K562 (cell line): ENCODE results near the gene DYNLT2. TPM values are rescaled to one million over a fixed set of nuclear protein-coding genes. Genes with fewer than 3 reads are reported as not detected.
A peak's percentile ranks its signal among the peaks of the same experiment; 100 is the strongest.

Experiments
- BCOR ChIP-seq: fragments of 450-650 bp; IDR thresholded peaks from 2 replicates; pipeline ENCODE4 v1.6.1; 2016
- CBX5 ChIP-seq: IDR thresholded peaks from 2 replicates; pipeline ENCODE4 v1.6.1; 2014; ENCODE audit warnings: low read depth, borderline replicate concordance
- CC2D1A ChIP-seq: fragments of 450-650 bp; IDR thresholded peaks from 2 replicates; pipeline ENCODE4 v1.6.1; 2017; ENCODE audit warnings: mild to moderate bottlenecking
- CCNT2 ChIP-seq: IDR thresholded peaks from 2 replicates; pipeline ENCODE4 v1.6.1; 2011; ENCODE audit warnings: borderline replicate concordance, low read depth, mild to moderate bottlenecking, moderate library complexity, mixed read lengths, low read length; ENCODE audit not compliant: insufficient read length; ENCODE audit errors: extremely low read depth
- CXXC5 ChIP-seq: fragments of 250-450 bp; sonication (Bioruptor Pico); IDR thresholded peaks from 2 replicates; pipeline ENCODE4 v1.8.0; 2022; ENCODE audit warnings: inconsistent platforms, mild to moderate bottlenecking, moderate library complexity
- E2F3 ChIP-seq: fragments of 250-450 bp; sonication (Bioruptor Pico); IDR thresholded peaks from 2 replicates; pipeline ENCODE4 v1.4.0; 2020; ENCODE audit warnings: mild to moderate bottlenecking
- FOXJ3 ChIP-seq: sonication (generic); formaldehyde crosslinking; IDR thresholded peaks from 2 replicates; pipeline ENCODE4 v1.4.0; 2020; ENCODE audit warnings: mild to moderate bottlenecking, missing genetic modification reagents
- GABPB1 ChIP-seq: sonication (generic); formaldehyde crosslinking; IDR thresholded peaks from 2 replicates; pipeline ENCODE4 v1.8.0; 2022; ENCODE audit warnings: mild to moderate bottlenecking, missing genetic modification reagents
- GATAD2B ChIP-seq: fragments of 450-650 bp; IDR thresholded peaks from 2 replicates; pipeline ENCODE4 v1.6.1; 2017; ENCODE audit warnings: mild to moderate bottlenecking, borderline replicate concordance
- L3MBTL2 ChIP-seq: fragments of 450-650 bp; IDR thresholded peaks from 2 replicates; pipeline ENCODE4 v1.6.1; 2016; ENCODE audit warnings: mild to moderate bottlenecking, moderate library complexity
- RAD21 ChIP-seq, 2 experiments: fragments of 250-450 bp in 1 of 2; fragments of 450-650 bp in 1 of 2; sonication (Bioruptor Pico) in 1 of 2; formaldehyde crosslinking in 1 of 2; IDR thresholded peaks in 1 of 2; conservative IDR thresholded peaks in 1 of 2; 2 replicates each; pipeline versions ENCODE4 v1.4.0 to v1.8.0; 2020 to 2022; ENCODE audit warnings: mild to moderate bottlenecking in 2 of 2, moderate library complexity in 1 of 2
- SMC3 ChIP-seq: conservative IDR thresholded peaks from 2 replicates; pipeline ENCODE4 v1.6.1; 2011; ENCODE audit warnings: low read depth, low read length, improper control_type of control experiment; ENCODE audit not compliant: insufficient read depth
- TCF3 ChIP-seq: sonication (generic); formaldehyde crosslinking; IDR thresholded peaks from 2 replicates; pipeline ENCODE4 v1.4.0; 2020; ENCODE audit warnings: mild to moderate bottlenecking, missing genetic modification reagents
- THAP12 ChIP-seq: fragments of 250-450 bp; sonication (Bioruptor Pico); IDR thresholded peaks from 2 replicates; pipeline ENCODE4 v1.9.0; 2021; ENCODE audit warnings: mild to moderate bottlenecking, inconsistent platforms
- ZNF57 ChIP-seq: fragments of 450-650 bp; formaldehyde crosslinking; IDR thresholded peaks from 2 replicates; pipeline ENCODE4 v1.4.0; 2020; ENCODE audit warnings: mild to moderate bottlenecking, moderate library complexity
- polyA plus RNA-seq, 8 experiments: library from polyadenylated mRNA; depleted of rRNA in 4 of 8; stranded (reverse) in 5 of 8; unstranded in 3 of 8; fragments of >200 nt; fragmentation: Nextera tagmentation in 2 of 8; fragmentation: Illumina TruSeq in 1 of 8; extraction: Ambion mirVana in 2 of 8; extraction: Trizol in 1 of 8; gene quantifications; 2 replicates each; pipeline versions ENCODE4 v1.2.1 to v1.2.3, GENCODE V29; 2011 to 2014; ENCODE audit warnings: inconsistent platforms in 1 of 8, missing spikeins in 1 of 8
- total RNA-seq, 7 experiments: library from RNA; depleted of rRNA in 6 of 7; stranded (reverse); fragments of >200 nt in 6 of 7; fragmentation: Illumina TruSeq in 2 of 7; extraction: Trizol in 2 of 7; gene quantifications; 2 replicates each; pipeline versions ENCODE4 v1.2.1 to v1.2.3, GENCODE V29; 2011 to 2021; ENCODE audit warnings: low replicate concordance in 1 of 7
- TF ChIP-seq, protein P1 (sequence below): sonication (generic); formaldehyde crosslinking; IDR thresholded peaks from 2 replicates; pipeline ENCODE4 v1.8.1; 2023; ENCODE audit warnings: mild to moderate bottlenecking, missing genetic modification reagents
- TF ChIP-seq, protein P2 (sequence below): sonication (generic); formaldehyde crosslinking; IDR thresholded peaks from 2 replicates; pipeline ENCODE4 v1.8.0; 2022; ENCODE audit warnings: missing genetic modification reagents, mild to moderate bottlenecking, borderline replicate concordance
- TF ChIP-seq, protein P3 (sequence below): fragments of 250-450 bp; sonication (Bioruptor Pico); IDR thresholded peaks from 2 replicates; pipeline ENCODE4 v1.4.0; 2020

Gene DYNLT2
- total and polyA plus RNA-seq, 9 of the 15 experiments (the other 6 are each of a cell fraction or from before 2014, with no cell fraction given): 2.0 to 12.8 (median 6.3) TPM

DNA sequence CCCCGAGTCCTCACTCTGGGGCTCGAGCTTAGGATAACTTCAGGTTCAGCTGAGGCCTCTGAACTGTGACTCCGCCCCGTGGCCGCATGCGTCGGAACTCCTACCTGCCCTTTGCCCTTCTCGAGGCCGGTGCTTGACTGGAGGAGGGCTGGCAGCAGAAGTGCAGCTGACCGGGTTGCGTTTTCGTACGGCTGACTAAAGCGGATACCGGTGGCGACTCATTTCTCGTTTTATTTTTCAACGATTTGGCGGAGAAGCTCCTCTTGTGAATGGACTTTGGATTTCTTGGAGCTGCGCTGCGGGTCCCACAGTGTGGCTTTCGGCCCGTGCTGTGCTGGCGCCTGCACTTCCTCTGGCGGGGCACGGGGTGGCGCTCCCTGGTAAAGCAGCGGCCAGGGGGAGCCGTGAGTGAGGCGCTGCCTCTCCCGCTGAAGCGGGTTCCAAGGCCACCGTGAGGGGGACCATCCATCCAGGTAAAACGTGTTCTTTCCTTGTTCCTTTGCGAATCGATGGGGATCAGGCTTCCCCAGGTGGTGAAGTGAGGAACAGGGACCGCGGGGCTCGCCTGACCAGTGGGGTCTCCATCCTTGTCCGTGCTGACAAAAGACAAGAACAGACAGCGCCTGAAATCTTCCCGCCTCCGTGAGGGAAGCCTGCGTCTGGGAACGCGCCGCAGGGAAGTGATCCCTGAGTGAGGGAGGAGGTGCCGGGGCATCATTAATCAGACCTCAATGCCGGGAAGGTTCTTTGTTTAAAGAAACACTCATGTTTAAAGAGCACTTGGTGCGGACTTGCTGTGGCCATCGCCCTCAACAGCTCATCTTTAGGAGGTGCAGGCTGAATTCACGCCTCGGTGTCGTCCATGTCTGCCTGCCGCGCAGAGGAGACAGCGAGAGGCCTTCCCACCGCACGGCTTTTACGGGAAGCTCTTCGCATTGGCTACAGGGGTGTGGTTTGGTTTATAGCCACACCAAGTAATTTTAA, 38.9 kb upstream of the DYNLT2 start (continued):
- TF ChIP-seq THAP12 (0 out of 2 replicates have a peak, but pooled peaks have one; percentile 32), ZNF57 (CRISPR knock-in tag) (no peak), CCNT2 (peak; percentile 17), E2F3 (CRISPR knock-in tag) (peak; percentile 64; the same call in 1 of the 2 replicates), CC2D1A (peak; percentile 54; the same call in 1 of the 2 replicates), RAD21 (CRISPR knock-in tag; conservative IDR thresholded peaks at IDR 0.05 in 1 of 2, IDR thresholded peaks at IDR 0.05 in 1 of 2) (peak; percentile 88 to 93), GATAD2B (no peak), CXXC5 (CRISPR knock-in tag) (peak; percentile 52; the same call in 1 of the 2 replicates), SMC3 (peak; percentile 94), FOXJ3 (no peak), CBX5 (0 out of 2 replicates have a peak, but pooled peaks have one; percentile 20), L3MBTL2 (peak; percentile 73), TCF3 (0 out of 2 replicates have a peak, but pooled peaks have one; percentile 10), GABPB1 (CRISPR knock-in tag) (peak; percentile 64), BCOR (peak; percentile 28; the same call in 1 of the 2 replicates)
- TF ChIP-seq, protein P1, sequence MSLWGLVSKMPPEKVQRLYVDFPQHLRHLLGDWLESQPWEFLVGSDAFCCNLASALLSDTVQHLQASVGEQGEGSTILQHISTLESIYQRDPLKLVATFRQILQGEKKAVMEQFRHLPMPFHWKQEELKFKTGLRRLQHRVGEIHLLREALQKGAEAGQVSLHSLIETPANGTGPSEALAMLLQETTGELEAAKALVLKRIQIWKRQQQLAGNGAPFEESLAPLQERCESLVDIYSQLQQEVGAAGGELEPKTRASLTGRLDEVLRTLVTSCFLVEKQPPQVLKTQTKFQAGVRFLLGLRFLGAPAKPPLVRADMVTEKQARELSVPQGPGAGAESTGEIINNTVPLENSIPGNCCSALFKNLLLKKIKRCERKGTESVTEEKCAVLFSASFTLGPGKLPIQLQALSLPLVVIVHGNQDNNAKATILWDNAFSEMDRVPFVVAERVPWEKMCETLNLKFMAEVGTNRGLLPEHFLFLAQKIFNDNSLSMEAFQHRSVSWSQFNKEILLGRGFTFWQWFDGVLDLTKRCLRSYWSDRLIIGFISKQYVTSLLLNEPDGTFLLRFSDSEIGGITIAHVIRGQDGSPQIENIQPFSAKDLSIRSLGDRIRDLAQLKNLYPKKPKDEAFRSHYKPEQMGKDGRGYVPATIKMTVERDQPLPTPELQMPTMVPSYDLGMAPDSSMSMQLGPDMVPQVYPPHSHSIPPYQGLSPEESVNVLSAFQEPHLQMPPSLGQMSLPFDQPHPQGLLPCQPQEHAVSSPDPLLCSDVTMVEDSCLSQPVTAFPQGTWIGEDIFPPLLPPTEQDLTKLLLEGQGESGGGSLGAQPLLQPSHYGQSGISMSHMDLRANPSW (CRISPR knock-in tag): peak; percentile 13; the same call in 1 of the 2 replicates
- TF ChIP-seq, protein P2, sequence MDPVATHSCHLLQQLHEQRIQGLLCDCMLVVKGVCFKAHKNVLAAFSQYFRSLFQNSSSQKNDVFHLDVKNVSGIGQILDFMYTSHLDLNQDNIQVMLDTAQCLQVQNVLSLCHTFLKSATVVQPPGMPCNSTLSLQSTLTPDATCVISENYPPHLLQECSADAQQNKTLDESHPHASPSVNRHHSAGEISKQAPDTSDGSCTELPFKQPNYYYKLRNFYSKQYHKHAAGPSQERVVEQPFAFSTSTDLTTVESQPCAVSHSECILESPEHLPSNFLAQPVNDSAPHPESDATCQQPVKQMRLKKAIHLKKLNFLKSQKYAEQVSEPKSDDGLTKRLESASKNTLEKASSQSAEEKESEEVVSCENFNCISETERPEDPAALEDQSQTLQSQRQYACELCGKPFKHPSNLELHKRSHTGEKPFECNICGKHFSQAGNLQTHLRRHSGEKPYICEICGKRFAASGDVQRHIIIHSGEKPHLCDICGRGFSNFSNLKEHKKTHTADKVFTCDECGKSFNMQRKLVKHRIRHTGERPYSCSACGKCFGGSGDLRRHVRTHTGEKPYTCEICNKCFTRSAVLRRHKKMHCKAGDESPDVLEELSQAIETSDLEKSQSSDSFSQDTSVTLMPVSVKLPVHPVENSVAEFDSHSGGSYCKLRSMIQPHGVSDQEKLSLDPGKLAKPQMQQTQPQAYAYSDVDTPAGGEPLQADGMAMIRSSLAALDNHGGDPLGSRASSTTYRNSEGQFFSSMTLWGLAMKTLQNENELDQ (CRISPR knock-in tag): no peak; the same call in 1 of the 2 replicates
- TF ChIP-seq, protein P3, sequence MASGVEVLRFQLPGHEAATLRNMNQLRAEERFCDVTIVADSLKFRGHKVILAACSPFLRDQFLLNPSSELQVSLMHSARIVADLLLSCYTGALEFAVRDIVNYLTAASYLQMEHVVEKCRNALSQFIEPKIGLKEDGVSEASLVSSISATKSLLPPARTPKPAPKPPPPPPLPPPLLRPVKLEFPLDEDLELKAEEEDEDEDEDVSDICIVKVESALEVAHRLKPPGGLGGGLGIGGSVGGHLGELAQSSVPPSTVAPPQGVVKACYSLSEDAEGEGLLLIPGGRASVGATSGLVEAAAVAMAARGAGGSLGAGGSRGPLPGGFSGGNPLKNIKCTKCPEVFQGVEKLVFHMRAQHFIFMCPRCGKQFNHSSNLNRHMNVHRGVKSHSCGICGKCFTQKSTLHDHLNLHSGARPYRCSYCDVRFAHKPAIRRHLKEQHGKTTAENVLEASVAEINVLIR (CRISPR knock-in tag): no peak
